Measurements from ENCODE around the gene LZIC. TPM values are rescaled to one million over a fixed set of nuclear protein-coding genes. Genes with fewer than 3 reads are reported as not detected.

LZIC gene
- total and polyA plus RNA-seq, 9 of the 15 experiments (the other 6 are each of a cell fraction or from before 2014, with no cell fraction given): 32.9 to 109 (median 61.7) TPM

GRCh38 chr1:9929431-9930385 is 13.5 kb downstream of the LZIC start (continued):
- no peak for TF ChIP-seq CHAMP1 (IDR thresholded peaks at IDR 0.05)
- TF ChIP-seq FOXP4 (CRISPR knock-in tag; IDR thresholded peaks at IDR 0.05; ENCODE audit: borderline replicate concordance): no peak
- TF ChIP-seq TCF3 (CRISPR knock-in tag; IDR thresholded peaks at IDR 0.05): no peak
- TF ChIP-seq MAFG (tag; conservative IDR thresholded peaks at IDR 0.05): peak; percentile 42
- TF ChIP-seq ZNF280A (IDR thresholded peaks at IDR 0.05; ENCODE audit: low read depth, partially characterized antibody): no peak
- TF ChIP-seq ZNF174 (CRISPR knock-in tag; IDR thresholded peaks at IDR 0.05): no peak
- no peak for TF ChIP-seq CTCFL (IDR thresholded peaks at IDR 0.05; ENCODE audit: borderline replicate concordance, insufficient read depth, low read depth, low read length, poor library complexity, severe bottlenecking)
- peak; percentile 69 for TF ChIP-seq POLR2A (conservative IDR thresholded peaks at IDR 0.05)
- TF ChIP-seq JUNB (CRISPR knock-in tag; conservative IDR thresholded peaks at IDR 0.05): no peak
- no peak; the same call in 1 of the 2 replicates for TF ChIP-seq ZBTB2 (IDR thresholded peaks at IDR 0.05)
- TF ChIP-seq UBTF (IDR thresholded peaks at IDR 0.05; ENCODE audit: borderline replicate concordance in 1 of 2, low read depth in 2 of 2, low read length in 2 of 2): no peak
- TF ChIP-seq ZNF696 (CRISPR knock-in tag; conservative IDR thresholded peaks at IDR 0.05): no peak
- peak; percentile 89 for TF ChIP-seq KLF6 (CRISPR knock-in tag; IDR thresholded peaks at IDR 0.05; ENCODE audit: borderline replicate concordance)

All from K562 (cell line).